PFSK-1 (cell line): ENCODE data around the gene KRTAP4-16.

Experiments used
- FOXP2 ChIP-seq: optimal IDR thresholded peaks from 2 replicates; pipeline ENCODE3; 2011; ENCODE audit warnings: borderline replicate concordance, control low read depth, inconsistent platforms; ENCODE audit not compliant: insufficient read depth; ENCODE audit errors: extremely low read length, extremely low read depth
- POLR2AphosphoS5 ChIP-seq: IDR thresholded peaks from 2 replicates; pipeline ENCODE4 v1.6.1; 2012; ENCODE audit warnings: low read depth, mild to moderate bottlenecking, control low read depth, low read length, moderate library complexity
- SIN3A ChIP-seq: IDR thresholded peaks from 2 replicates; pipeline ENCODE4 v1.6.1; 2012; ENCODE audit warnings: mild to moderate bottlenecking, low read length, moderate library complexity, borderline replicate concordance; ENCODE audit not compliant: insufficient read depth
- TAF1 ChIP-seq: IDR thresholded peaks from 2 replicates; pipeline ENCODE4 v1.6.1; 2012; ENCODE audit warnings: low read length, control low read depth, borderline replicate concordance; ENCODE audit not compliant: insufficient read depth
- TF ChIP-seq, protein P1 (sequence below), 2 experiments: IDR thresholded peaks; 2 replicates each; pipeline versions ENCODE4 v1.6.1 to v1.8.0; 2011 to 2012; ENCODE audit warnings: low read depth in 2 of 2, low read length in 2 of 2, control low read depth in 1 of 2, inconsistent platforms in 1 of 2, mild to moderate bottlenecking in 1 of 2, moderate library complexity in 1 of 2; ENCODE audit not compliant: insufficient read depth in 1 of 2

DNA sequence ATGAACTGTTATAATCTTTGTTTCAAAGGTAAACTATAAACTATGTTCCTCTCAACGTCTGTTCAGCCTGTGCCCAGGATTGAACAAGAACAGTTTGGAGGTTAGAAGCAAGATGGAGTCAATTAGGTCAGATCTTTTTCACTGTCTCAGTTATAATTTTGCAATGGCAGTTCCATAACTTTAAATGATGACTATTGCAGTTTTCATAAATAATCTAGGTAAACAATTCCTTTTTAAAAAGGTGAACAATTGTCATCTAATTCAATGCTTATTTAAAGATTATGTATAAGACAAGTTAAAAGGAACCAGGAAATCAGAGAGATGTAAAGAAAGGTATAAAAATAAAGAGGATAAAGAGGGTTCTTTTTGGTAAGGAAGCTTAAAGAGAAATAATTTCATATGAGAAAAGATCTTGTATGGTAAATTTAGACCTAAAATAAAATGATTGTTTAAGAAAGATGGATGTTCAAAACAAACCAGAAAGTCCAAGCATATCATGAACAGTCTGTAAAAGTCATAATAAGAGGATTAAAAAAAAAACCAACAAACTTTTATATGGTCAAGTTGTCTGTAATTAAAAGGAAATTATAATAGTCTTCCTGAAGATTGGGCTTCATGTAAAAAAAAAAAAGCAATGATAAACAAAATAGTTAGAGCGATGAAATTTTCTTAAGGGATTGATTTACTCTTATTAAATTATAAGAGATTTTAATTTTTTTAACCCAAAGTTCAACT is 9.3 kb upstream of the KRTAP4-16 start:
- TF ChIP-seq POLR2AphosphoS5, result no peak
- TF ChIP-seq SIN3A, result no peak
- no peak for TF ChIP-seq TAF1
- no peak for TF ChIP-seq FOXP2
- TF ChIP-seq, protein P1, sequence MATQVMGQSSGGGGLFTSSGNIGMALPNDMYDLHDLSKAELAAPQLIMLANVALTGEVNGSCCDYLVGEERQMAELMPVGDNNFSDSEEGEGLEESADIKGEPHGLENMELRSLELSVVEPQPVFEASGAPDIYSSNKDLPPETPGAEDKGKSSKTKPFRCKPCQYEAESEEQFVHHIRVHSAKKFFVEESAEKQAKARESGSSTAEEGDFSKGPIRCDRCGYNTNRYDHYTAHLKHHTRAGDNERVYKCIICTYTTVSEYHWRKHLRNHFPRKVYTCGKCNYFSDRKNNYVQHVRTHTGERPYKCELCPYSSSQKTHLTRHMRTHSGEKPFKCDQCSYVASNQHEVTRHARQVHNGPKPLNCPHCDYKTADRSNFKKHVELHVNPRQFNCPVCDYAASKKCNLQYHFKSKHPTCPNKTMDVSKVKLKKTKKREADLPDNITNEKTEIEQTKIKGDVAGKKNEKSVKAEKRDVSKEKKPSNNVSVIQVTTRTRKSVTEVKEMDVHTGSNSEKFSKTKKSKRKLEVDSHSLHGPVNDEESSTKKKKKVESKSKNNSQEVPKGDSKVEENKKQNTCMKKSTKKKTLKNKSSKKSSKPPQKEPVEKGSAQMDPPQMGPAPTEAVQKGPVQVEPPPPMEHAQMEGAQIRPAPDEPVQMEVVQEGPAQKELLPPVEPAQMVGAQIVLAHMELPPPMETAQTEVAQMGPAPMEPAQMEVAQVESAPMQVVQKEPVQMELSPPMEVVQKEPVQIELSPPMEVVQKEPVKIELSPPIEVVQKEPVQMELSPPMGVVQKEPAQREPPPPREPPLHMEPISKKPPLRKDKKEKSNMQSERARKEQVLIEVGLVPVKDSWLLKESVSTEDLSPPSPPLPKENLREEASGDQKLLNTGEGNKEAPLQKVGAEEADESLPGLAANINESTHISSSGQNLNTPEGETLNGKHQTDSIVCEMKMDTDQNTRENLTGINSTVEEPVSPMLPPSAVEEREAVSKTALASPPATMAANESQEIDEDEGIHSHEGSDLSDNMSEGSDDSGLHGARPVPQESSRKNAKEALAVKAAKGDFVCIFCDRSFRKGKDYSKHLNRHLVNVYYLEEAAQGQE (IDR thresholded peaks at IDR 0.05; ENCODE audit: insufficient read depth in 1 of 2, low read depth in 2 of 2, low read length in 2 of 2), result no peak
